C4-2B (cell line): ENCODE data around the gene FAM43B.

Experiments
- H3K27ac ChIP-seq: fragments of 450-650 bp; 2 replicates; pipeline ENCODE4 v1.5.1; 2017
- ZFX ChIP-seq: fragments of 450-650 bp; IDR thresholded peaks from 2 replicates; pipeline ENCODE4 v1.6.1; 2017
- TF ChIP-seq, protein P1 (sequence below): fragments of 450-650 bp; conservative IDR thresholded peaks from 2 replicates; pipeline ENCODE4 v1.5.1; 2017; ENCODE audit warnings: mild to moderate bottlenecking

The FAM43B gene

DNA sequence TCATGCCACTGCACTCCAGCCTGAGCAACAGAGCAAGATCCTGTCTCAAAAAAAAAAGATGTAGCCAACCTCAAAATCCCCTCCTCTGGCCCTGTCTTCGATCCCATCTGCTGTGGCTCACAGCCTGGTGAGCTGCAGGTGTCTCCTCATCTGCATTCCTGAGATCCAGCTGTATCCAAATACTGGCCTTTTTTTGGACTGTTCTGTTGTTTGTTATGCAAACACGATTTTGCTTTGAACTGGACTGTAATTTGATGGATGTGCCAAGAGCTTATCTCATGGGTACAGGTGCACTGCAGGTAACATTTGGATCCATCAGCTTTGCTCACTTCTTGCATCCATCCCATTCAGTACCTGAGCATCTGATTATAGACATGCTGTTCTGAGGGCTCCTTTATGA lies 14.1 kb upstream of the FAM43B start:
- TF ChIP-seq ZFX = no peak
- TF ChIP-seq, protein P1, sequence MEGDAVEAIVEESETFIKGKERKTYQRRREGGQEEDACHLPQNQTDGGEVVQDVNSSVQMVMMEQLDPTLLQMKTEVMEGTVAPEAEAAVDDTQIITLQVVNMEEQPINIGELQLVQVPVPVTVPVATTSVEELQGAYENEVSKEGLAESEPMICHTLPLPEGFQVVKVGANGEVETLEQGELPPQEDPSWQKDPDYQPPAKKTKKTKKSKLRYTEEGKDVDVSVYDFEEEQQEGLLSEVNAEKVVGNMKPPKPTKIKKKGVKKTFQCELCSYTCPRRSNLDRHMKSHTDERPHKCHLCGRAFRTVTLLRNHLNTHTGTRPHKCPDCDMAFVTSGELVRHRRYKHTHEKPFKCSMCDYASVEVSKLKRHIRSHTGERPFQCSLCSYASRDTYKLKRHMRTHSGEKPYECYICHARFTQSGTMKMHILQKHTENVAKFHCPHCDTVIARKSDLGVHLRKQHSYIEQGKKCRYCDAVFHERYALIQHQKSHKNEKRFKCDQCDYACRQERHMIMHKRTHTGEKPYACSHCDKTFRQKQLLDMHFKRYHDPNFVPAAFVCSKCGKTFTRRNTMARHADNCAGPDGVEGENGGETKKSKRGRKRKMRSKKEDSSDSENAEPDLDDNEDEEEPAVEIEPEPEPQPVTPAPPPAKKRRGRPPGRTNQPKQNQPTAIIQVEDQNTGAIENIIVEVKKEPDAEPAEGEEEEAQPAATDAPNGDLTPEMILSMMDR = no peak
- H3K27ac ChIP-seq = no peak overlapping the region

DNA sequence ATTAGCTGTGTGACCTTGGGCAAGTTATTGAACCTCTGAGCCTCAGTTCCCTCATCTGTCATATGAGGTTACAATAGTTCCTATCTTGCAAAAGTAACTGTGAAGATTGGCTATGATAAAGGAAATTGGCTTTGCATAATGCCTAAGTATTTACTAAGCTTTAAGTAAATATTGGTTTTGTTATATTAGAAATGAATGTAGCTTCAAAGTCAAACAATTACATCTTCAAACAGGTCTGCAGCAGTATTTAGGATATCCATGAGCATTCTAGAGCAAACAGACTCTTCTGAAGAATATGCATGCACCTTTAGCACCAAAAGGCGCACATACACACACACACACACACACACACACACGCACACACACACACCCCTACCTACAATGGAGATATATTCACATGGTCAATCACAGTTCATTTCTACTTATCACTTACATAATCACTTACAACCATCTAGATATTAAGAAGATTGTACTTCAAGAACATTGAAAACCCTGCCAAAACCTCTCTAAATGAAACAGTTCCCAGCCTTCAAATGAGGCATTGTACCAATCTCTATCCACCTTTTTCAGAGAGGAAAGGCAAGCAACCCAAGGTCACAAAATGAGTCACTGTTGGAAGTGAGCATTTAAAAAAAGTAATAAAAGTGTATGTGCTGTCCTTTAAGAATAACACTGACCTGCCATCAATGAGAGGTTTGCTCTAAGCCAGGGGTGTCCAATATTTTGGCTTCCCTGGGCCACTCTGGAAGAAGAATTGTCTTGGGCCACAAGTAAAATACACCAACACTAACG lies 13.4 kb upstream of the FAM43B start:
- no peak overlapping the region for H3K27ac ChIP-seq
- TF ChIP-seq ZFX = no peak
- TF ChIP-seq, protein P1 = no peak

DNA sequence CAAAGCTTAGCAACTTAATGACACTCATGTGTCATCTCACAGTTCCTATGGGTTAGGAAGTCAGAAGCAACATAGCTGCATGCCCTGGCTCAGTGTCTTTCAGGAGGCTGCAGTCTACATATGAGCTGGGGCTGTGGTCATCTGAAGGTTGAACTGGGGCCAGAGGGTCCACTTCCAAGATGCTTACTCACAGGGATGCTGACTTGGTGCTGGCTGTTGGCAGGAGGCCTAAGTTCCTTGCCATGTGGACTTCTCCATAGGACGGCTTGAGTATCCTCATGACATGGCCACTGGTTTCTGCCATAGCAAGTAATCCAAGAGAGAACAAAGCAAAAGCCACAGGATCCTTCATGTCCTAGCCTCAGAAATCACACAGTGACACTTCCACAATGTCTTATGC lies 12.1 kb upstream of the FAM43B start:
- TF ChIP-seq, protein P1 = no peak
- no peak for TF ChIP-seq ZFX
- no peak overlapping the region for H3K27ac ChIP-seq

DNA sequence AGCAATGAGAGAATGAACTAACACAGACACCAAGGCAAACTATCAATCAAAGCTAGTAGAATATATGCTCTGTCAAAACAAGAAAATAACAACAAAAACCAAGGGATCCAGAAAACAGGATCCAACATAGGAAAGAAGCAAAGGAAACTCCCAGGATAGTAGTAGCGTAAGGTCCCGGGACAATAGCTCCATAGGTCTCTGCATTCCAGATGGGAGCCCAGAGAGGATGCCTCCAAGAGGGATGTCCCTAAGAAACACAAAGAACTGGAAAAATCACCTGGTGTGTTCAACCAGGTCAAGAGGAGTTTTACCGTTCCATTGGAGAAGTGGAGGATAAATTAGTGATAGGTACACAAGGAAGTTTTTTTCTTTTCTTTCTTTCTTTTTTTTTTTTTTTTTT lies 5.7 kb upstream of the FAM43B start:
- no peak for TF ChIP-seq ZFX
- TF ChIP-seq, protein P1 = no peak
- no peak overlapping the region for H3K27ac ChIP-seq

DNA sequence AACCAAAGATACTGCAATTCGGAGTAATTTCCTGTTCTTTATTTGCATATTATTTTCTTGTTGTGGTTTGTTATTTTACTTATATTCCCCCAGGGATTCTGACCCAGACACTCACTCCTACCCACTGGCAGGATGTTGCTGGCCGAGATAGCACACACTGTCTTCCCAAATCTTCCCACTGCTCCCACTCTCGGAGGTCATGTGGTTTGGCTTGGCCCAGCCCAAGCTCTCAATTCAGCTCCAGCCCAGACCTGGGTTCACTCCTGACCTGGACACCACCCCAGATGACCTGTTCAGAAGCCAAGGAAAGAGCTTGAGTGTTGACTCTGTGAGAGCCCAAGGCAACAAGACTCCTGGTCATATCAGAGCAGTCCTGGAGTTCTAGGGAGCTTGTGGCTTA lies 1.2 kb upstream of the FAM43B start:
- TF ChIP-seq, protein P1 = no peak
- TF ChIP-seq ZFX = no peak
- H3K27ac ChIP-seq = no peak overlapping the region

DNA sequence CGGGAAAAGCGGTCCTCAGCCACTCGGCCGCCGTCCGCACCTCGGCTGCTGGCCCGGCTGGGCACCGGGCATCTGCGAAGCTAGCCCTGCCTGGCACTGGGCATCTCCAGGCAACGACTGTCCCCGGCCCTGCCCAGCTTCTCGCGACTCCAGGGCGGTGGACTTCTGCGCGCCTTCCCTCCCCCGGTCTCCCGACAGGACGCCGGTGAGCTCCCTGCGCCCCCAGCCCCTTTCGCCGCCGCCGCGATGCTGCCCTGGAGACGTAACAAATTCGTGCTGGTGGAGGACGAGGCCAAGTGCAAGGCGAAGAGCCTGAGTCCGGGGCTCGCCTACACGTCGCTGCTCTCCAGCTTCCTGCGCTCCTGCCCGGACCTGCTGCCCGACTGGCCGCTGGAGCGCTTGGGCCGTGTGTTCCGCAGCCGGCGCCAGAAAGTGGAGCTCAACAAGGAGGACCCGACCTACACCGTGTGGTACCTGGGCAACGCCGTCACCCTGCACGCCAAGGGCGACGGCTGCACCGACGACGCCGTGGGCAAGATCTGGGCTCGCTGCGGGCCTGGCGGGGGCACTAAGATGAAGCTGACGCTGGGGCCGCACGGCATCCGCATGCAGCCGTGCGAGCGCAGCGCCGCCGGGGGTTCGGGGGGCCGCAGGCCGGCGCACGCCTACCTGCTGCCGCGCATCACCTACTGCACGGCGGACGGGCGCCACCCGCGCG lies 514 bp downstream of the FAM43B start:
- TF ChIP-seq ZFX = no peak

DNA sequence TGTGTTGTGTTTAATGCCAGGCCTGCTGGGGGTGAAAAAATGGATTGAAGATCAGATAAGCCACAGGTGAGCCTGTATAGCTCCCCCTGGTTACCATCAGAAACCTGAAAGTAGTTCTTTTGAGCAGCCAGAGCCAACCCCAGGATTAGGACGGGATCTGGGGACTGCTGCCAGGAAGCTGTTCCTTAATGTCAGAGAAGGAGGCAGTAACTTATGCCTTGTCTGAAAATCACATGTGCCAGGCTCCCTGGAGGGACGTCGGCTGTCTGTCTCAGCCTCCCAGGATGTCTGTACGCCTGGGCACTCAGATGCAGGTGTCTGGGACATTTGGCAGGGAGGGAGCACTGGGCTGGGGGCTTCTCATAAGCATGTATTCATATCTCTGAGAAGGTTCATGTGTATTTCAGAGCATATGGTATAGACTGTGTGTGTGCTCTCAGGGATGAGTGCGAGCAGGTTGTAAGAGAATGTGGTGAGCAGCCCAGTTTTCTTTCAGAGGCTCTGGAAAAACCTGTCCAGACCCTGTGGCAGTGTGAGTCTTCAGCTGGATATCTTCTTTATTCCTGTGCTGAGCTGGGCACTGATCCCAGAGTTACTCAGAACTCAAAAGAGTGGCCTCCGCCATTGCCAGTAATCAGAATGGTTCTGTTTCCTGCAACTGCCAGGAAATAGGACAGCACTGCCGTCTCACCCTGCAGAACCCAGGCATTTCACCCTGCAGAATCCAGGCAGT lies 2.8 kb downstream of the FAM43B start:
- TF ChIP-seq, protein P1 = no peak
- no peak for TF ChIP-seq ZFX
- H3K27ac ChIP-seq = no peak overlapping the region

More for the DNA sequence above, 514 bp downstream of the FAM43B start:
- no peak overlapping the region for H3K27ac ChIP-seq
